NCI-H2171 treated with DMSO at 0.1 percent for 48 hours (cell line): Measurements from ENCODE around the gene KCND3.

Experiments used
- DNase-seq: peaks from one replicate; lab custom pipeline; 2025; lab: John Stamatoyannopoulos, UW

The KCND3 gene

DNA sequence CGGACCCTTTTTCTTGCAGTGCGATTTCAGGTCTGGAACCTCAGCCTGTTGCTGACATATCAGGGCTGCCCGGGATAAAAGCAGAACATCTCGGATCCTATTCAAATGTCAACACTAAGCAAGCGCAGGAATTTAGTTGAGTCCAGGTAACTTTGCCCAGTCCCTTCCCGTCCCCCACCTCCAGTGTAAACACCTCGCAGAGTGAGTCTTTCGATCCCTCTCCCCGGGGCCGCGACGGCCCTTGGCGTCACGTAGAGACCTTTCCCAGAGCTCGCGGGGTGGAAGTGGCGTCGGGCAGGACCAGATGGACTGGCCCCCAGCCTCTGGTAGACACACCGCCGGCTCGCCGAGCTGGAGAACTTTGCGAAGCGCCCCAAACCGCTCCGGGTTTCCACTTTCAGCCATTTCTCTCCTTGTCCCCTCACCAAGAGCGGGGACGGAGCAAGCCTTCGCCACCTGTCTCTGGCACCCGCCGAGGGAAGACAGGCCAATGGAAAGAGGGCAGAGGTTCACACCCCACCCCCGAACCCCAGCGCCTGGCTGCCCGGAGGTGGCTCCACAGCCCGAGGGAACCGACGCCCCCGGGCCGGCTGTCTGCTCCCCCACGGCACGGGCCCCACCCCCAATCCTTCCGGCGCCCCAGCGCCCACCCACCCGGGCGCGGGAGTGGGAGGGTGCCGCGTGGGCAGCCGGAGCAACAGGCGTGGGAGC, 570 bp downstream of the KCND3 start:
- no peak for DNase-seq

DNA sequence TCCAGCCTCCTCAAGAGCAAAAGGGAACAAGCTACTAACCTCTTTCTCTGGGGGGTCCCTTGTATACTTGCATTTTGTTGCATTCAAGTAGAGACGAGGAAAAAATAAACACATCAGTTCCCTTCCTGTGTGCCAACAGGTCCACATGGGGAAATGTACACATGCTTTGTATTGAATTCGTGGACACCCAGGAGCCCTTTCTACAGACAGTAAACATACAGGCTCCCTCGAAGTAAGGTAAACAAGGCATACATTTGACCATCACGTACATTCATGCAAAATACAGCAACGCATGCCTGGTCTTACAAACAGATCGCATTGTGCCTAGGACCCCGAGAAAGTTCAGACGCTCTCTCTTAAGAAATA, 1.1 kb downstream of the KCND3 start:
- no peak for DNase-seq

DNA sequence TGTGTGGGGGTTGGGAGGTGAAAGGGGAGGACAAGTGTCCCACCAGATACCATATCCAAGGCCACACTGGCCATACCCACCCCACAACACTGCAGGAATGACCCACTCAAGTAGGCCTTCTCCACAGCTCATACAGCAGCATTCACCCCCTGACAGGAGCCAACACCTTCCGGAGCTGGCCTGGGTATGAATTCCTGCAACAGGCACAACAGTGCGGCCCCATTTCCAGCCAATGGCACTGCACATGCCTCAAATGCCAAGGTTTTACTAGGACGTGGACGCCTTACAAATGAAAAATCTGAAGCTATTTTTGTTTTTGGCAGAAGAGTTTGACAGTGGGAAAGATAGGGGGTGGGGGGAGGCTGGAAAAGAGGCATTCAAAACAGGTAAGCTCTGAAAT, 2.0 kb downstream of the KCND3 start:
- DNase-seq, result no peak

DNA sequence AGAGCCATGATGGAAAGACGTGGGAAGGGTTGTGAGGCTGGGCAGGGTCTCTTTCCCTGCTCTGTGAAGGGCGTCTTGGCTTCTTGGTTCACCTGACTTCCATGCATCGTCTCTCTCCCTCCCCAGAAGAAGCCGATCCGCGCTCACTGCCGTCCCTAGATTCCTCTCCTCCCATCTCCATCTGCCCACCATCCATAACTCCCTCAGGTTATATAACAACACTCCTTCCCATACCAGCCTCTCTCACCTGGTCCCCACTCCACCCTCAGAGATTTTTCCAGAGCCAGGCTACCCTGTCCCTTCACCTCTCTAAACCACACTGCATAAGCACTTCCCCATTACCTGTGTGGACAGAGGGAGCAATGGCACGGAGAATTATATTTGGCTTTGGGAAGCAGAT, 6.0 kb downstream of the KCND3 start:
- no peak for DNase-seq

DNA sequence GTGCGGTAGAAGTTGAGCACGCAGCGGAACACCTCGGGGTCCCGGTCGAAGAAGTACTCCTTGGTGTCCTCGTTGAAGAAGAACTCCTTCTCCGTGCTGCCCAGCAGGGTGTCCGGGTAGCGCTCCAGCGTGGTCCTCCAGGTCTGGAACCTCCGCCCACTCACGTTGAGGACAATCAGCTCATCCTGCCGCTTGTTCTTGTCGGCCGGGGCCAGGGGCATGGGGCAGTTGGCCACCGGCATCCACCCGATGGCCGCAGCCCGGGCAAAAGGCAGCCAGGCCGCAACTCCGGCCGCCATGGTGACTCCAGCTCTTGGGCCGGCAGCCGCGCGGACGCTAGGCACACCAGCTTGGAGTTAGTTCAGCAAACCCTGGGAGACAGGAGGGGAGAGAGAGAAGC, 7.0 kb downstream of the KCND3 start:
- no peak for DNase-seq

DNA sequence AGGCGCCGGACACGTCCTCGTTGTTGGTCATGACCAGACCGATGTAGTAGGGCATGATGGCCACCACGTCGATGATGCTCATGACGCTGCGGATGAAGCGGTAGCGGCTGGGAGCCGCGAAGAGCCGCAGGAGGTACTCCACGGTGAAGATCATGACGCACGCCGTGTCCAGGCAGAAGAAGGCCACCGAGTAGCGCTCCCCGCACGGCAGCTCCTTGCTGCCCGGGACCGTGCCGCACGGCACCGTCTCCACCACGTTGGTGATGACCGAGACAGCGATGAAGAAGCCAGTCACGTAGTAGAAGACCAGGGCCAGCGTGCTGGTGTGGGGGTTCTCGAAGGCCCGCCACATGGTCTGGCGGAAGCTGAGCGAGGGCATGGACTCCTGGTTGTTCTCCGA, 7.6 kb downstream of the KCND3 start:
- no peak for DNase-seq

DNA sequence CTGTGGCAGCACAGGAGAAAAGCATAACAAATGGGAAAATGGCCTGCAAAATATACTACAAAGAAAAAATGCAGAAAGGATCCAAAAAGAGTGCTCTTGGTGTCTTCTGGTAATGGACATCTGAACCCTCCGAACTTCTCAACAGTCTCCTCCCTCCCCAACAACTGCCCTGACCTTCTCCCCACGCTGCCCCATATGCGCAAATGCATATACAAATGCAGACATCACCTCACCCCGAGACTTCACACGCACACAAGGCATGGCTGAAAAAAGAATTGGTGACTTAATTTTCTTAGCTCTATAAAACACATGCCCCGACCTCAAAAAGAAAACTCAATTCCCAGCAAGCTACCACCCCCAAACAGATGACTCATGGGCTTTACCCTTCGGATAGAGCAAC, 8.4 kb downstream of the KCND3 start:
- DNase-seq, result no peak

DNA sequence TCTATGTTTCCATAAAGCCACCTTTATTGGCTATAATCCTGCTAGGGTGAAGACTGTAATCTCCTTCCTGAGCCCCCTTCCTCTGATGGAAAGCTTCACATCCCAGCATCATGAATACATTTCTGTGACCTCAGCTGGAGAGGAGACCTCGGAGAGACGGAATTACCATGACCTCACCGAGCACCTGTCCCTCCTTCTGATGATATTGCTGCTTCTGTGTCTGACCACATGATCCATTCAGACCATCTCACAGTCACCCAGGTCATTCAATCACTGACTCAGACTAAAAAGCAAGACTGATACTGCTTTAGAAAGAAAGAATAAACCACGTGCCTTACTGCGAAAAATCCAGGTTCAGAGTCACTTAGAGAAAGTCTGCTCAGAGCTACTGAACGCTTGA, 8.8 kb downstream of the KCND3 start:
- DNase-seq, result no peak

DNA sequence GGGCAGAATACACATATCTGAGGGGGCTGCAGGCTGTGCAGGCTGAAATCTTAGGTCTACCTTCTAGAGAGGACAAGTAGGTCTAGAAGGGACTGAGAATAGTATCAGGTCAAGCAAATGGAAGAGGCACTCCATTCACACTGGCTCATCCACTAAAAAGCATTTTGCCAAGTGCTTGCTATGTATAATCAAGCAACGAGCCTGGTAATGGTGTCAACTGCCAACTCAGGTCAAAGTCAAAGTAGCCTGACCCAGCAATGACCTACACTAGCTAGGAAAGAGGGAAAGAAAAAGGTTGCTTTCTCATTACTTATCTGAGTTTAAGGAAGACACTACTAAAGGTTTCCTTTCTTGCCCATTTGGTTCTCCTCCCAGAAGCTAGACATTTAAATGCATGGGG, 10.8 kb downstream of the KCND3 start:
- DNase-seq, result no peak

DNA sequence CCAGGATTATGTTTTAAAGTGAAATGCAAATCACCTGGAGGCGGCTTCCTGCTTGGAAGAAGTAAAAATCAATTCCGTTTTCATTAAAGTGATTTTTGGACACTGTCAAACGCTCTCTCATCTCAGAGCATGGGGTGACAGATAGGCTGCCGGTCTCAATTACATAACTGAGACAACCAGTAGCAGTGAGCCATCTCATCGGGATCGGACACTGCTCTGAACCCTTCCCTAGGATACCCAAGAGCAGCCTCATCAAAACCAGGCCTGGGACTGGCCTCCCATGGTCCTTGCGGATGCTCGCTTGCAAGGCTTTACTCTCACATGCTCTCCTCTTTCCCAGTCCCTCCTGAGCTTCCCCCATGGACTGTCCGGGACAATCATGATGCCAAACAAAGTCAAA, 12.1 kb downstream of the KCND3 start:
- no peak for DNase-seq

DNA sequence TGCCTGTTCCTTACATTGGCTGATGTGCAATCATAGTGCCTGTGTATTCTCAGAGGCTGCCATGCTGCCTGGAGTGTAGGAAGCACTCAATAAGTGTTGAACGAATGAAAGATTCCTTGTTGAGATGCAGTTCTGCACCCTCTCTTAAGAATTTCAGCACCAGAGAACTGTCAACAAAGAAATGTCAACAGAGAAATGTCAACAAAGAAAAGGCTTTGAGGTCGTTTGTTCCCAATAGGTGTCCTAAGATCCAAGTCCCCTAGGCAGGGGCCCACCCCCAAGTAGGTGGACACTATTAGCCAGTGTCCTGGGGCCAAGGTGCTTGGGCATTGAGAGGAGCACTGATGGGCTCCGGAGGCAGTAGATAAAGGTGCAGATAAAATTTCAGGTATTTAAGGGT, 12.6 kb downstream of the KCND3 start:
- no peak for DNase-seq

DNA sequence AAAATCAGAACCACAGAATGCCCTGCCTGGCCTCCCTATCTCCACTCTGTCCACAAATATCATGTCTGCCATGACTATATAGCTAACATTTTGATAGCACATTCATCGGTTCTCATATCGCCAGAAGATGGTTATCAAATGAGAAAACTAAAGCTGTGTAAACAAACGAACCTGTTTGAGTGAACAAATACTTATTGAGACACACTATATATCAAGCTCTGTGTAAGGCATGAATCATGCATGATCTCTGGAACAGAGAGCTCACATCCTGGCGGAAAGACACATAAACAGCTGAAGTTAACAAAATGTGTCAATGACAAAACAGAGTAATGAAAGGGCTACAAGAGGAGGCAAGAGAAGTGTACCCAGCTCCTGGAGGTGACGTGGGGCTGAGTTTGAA, 13.1 kb downstream of the KCND3 start:
- DNase-seq, result no peak

DNA sequence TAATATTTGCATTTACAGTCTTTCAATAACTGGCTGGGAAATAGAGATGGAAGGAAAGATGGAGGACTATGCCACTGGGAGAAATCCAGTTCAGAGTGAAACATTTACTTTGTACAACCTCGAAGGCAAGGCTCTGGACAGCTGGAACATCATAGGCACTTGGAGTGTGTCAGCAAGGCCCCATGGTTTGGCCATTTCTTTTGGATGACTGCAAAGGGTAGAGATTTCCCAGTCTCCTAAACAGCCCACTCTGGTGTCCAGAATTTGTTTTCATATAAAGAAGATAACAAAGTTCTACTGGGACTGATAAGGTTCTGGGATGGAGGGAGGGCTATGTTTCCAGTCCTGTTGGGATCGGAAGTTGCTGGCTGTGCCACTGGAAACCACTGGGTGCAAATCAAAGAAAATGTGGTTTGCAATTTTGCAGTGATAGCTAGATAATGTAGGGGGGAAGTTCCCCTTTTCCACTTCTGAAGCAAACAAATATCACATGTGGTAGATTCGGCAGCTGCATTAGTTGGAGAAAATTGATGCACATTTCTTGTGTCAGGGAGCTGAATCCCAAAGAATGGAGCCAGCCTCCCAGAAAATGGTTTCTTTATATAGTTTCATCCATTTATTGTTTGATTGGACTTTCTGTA, 16.2 kb downstream of the KCND3 start:
- DNase-seq, result no peak

DNA sequence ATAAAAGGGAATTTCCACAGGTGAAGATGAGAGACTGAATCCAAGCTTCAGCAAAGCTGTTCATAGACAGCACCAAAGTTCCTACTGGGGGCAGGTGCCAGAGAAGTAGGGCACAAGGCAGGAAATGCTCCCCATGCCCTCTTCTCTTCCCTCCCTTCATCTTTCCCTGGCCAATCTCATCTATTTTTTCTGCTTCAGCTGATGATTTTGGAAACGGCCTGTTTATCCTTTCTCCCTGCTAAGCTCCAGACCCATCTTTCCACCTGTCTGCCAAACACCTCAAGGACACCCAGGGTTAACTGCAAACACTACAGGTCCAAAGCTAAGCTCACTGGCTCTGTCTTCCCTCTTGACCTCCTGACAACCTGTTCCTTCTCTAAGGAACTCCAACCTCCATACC, 18.1 kb downstream of the KCND3 start:
- no peak for DNase-seq

DNA sequence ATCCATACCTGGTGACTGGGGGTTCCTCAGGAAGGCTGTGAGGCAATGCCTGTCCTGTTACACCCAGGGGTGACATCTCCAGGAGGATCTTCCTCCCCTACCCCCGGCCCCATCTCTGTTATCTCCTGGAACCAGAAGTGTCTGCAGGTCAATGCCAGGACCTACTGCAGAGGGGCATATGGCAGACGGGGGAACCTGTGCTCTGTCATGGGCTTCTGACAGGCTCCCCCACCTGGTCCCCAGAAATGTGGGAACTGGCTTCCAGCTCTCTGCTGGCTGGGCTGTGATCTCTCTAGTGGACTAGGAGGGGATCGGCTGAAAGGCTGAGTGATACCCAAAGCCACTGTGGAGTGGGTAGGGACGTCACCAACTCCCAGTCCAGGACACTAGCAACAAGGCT, 21.0 kb downstream of the KCND3 start:
- no peak for DNase-seq

DNA sequence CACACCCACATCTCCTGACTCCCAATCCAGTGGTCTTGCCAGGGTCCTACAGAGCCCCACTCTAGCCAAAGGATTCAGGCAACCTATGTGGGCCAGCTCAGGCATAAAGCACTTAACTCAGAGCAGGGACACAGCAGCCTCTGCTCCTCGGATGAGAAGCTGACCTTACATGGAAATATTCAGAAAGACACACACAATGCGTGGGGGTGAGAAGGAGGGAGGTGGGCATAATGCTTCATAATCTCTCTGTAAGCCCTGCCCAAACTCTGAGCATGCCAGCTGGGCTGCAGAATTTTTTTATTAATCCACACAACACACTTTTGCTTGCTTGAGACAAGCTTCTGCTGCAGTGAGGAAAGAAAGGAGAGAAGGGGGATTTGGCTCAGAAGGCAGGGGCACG, 21.6 kb downstream of the KCND3 start:
- DNase-seq, result peak; percentile 5

DNA sequence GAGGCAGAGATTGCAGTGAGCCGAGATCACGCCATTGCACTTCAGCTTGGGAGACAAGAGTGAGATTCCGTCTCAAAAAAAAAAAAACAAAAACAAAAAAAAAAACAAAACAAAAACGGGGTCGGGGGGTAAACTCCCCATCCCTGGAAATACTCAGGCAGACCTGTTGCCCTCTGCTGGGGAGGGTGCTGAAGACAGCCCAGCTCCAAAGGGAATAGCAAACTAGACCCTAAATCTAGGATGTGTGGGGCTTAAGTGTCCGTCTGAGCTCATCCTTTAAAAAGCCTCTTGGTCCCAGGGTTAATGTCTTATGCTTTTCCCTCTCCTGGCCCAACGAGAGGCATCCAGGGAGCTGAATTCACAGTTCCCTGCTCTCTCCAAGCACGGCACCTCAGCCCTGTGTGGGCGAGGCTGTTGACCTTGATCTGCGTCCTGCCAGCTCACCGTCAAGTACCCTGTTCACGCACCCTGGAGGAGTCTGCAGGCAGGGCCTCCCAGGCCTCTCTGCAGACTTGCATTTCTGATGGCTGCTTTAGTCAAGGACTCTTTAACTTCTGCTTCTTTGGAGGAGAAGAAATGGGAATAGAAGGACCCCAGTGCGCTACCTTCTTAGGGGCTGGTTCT, 22.3 kb downstream of the KCND3 start:
- DNase-seq, result no peak

DNA sequence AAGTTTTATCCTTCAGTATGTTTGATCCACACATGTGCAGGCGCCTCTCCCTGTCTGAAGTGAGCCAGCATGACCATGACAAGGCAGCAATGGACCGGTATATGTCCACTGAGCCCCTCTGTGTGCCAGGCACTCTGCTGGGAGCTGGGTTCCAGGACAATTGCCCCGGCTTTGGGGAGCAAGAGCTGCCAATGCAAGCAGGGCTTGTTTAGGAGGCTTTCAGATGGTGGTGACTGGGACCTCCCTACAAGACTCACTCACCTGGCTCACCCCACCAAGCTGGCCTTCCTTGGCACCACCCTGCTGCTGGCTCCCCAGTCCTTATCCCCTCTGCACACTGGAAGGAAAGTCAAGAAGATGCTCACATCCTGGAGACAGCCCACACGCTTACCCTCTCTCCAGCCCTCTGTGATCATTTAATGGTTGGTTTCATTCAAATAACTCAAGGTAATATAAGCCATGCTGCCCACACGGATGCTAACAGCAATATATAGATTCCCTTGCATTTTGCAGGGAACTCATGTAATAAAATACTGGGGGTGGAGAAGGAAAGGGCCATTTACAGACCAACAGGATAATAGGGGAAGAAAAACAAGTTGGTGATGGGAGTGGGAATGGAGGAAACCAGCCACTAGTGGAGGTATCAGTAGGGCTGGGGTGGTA, 23.6 kb downstream of the KCND3 start:
- no peak for DNase-seq

DNA sequence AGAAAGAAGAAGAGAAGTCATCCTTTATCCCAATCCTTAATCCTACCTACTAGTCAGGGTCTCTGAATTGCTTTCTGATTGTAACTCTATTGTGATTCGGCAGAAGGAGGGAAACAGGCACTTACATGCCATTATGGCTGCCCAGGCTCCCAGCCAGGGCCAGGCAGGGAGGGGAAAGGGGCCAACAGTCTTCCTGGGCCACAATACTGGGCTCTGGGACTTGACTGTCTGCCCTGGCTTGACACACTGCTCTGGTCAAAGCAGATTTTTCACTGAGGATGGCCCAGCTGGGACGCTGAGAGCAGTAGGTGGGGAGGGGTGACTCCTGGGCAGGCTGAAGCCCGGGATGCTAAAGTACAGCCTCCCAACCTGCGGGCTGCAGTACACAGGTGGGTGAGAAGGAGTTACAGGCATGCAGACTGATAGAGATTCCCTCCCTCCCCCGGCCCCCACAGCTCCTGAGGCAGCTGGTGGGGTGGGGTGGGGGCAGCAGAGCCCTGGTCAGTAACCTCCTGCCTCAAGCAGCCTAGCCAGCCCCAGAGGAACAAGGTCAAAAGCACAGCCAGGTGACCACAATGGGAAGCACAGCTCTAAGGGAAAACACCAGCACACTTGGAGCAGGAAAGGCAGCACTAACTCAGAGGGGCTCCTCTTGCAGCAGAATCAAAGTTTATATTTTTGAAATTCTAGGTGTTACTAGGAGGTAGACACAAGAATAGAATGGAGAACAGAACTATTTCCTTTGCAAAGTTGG, 25.3 kb downstream of the KCND3 start:
- DNase-seq, result no peak

DNA sequence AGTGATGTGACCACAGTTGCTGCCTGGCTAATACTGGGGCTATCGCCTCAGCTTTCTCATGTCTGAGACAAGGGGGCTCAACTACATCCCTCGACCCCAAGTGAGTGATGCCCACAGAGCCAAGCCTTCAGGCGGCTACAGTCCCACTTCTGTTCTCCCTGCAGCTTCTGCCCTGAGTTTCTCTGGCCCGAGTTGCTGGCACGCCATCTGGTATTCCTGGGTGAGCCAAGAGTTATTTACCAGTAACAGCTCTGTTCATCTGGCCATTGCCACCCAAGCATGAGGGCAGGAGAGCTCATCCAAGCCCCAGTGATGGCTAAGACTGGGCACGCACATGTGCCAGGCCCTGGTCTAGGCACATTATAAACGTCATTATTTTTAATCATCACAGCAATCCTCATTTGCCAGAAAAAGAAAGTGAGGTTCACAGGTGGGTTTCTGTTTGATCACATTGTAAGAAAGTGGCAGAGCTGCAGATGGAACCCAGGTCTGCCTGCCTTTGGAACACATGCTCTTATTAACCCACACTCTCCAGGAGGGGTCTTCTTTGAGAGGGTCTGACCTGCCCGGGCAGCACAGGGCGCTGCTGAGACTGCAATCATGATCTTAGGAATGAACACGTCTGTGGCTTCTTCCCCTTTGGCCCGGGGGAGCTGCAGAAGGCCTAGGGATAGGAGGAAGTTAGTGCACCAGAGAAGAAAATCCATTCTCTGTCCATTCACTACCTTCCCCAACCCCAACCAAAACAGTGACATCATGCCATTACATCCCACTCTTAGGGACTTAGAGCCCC, 27.5 kb downstream of the KCND3 start:
- peak; percentile 32 for DNase-seq

DNA sequence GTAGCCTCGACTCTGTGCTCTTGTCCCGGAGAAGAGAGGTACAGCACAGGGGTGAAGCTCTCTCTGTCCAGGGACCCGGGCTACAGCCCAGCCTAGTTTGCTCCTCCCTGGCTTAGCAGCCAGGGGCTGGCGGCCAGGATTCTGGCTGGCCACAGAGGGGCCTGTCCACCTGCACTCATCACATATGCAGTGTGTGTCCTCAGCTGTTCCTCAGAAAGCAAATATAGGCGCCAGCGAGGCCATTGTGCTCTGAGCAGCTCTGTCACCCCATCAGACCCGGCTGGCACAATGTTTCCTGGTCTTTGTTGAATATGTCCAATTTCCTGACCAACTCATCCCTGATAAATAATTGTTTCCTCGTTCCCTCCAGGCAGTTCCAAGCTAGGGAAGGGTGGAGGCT, 28.5 kb downstream of the KCND3 start:
- no peak for DNase-seq

DNA sequence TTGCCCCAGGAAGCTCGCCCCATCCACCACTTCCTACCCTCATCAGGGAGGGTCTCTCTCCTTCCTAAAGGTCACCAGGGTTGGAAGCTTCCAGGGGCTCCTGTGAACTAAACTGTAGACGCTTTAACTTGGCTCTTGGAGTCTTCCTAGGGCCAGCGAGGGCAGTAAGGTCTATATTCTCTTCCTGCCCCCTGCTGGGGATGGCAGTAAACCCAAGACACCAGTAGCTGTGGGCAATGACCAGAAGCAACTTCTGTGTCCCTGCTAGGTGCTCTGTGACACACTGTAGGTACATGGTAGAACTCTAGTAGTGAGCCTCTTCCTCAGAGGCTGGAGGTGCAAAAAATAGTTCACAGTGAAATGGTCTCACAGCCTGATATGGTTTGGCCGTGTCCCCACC, 30.0 kb downstream of the KCND3 start:
- no peak for DNase-seq
